IgD-negative memory B cell (primary cell): ENCODE data around the gene SBK2. TPM values are rescaled to one million over a fixed set of nuclear protein-coding genes. Genes with fewer than 3 reads are reported as not detected.

Experiments used
- H3K27ac Mint-ChIP-seq, 3 donors: one replicate each; pipeline ENCODE4 v1.8.0; 2020 to 2022; ENCODE audit warnings: mild to moderate bottlenecking in 3 of 3, mixed read lengths in 3 of 3, moderate library complexity in 1 of 3
- H3K27me3 Mint-ChIP-seq: one replicate; pipeline ENCODE4 v1.8.0; 2021; ENCODE audit warnings: mixed read lengths
- H3K36me3 Mint-ChIP-seq: one replicate; pipeline ENCODE4 v1.8.0; 2020; ENCODE audit warnings: mild to moderate bottlenecking, mixed read lengths
- H3K4me1 Mint-ChIP-seq, 3 donors: one replicate each; pipeline ENCODE4 v1.8.0; 2020 to 2022; ENCODE audit warnings: mixed read lengths in 3 of 3, mild to moderate bottlenecking in 1 of 3
- H3K4me3 Mint-ChIP-seq, 4 donors: one replicate each; pipeline ENCODE4 v1.8.0; 2020 to 2022; ENCODE audit warnings: mild to moderate bottlenecking in 4 of 4, mixed read lengths in 4 of 4, moderate library complexity in 3 of 4
- H3K9me3 Mint-ChIP-seq, 3 donors: one replicate each; pipeline ENCODE4 v1.8.0; 2020 to 2021; ENCODE audit warnings: mixed read lengths in 3 of 3, mild to moderate bottlenecking in 1 of 3
- polyA plus RNA-seq: library from polyadenylated mRNA; unstranded; fragments of 300-500 nt; fragmentation: Illumina TruSeq; gene quantifications from one replicate; pipeline ENCODE4 v1.2.3, GENCODE V29; 2021

The SBK2 gene
- polyA plus RNA-seq, 1 donor from 2014 or later: not detected

- Mint-ChIP-seq H3K9me3 (peaks cover 0 to 5% (median 3%) of the 10 kb centered on the region in 3 donors), H3K4me3 (no peak overlapping the region), H3K4me1 (peaks cover 0 to 4% (median 3%) of the 10 kb centered on the region in 3 donors), H3K27me3 (peaks cover 18% of the 10 kb centered on the region), H3K36me3 (no peaks in the 10 kb centered on the region), H3K27ac (no peak overlapping the region)
These were observed 9.1 kb upstream of the SBK2 start for GRCh38 chr19:55546011-55546410.

GRCh38 chr19:55545443-55545842 is 8.5 kb upstream of the SBK2 start, which contains the start of gene SBK3:
TSS of gene SBK3 (minus strand) at chr19:55545543. CDS start at chr19:55545543, 0 bp downstream.
- Mint-ChIP-seq H3K27me3 (peaks cover 18% of the 10 kb centered on the region), H3K4me3 (no peak within 1 kb of the TSS), H3K36me3 (no peaks in the 10 kb centered on the region), H3K4me1 (peaks cover 0 to 4% (median 3%) of the 10 kb centered on the region in 3 donors), H3K9me3 (peaks cover 0 to 5% (median 3%) of the 10 kb centered on the region in 3 donors), H3K27ac (no peak within 1 kb of the TSS)

- H3K27ac Mint-ChIP-seq: no peak overlapping the region
- H3K27me3 Mint-ChIP-seq: peaks cover 18% of the 10 kb centered on the region
- H3K4me1 Mint-ChIP-seq: peaks cover 0 to 3% (median 2%) of the 10 kb centered on the region in 3 donors
- H3K36me3 Mint-ChIP-seq: no peaks in the 10 kb centered on the region
- H3K9me3 Mint-ChIP-seq: peaks cover 0 to 5% (median 3%) of the 10 kb centered on the region in 3 donors
- no peak overlapping the region for H3K4me3 Mint-ChIP-seq
These were observed 8.0 kb upstream of the SBK2 start for GRCh38 chr19:55544776-55545439.

- peaks cover 0 to 3% (median 0%) of the 10 kb centered on the region in 3 donors for H3K4me1 Mint-ChIP-seq
- H3K9me3 Mint-ChIP-seq: peaks cover 0 to 5% (median 3%) of the 10 kb centered on the region in 3 donors
- H3K27ac Mint-ChIP-seq: no peak overlapping the region
- H3K36me3 Mint-ChIP-seq: no peaks in the 10 kb centered on the region
- H3K27me3 Mint-ChIP-seq: peaks cover 18% of the 10 kb centered on the region
- H3K4me3 Mint-ChIP-seq: no peak overlapping the region
These were observed 7.1 kb upstream of the SBK2 start for GRCh38 chr19:55544014-55544413.

GRCh38 chr19:55543567-55543966 is 6.6 kb upstream of the SBK2 start:
- no peaks in the 10 kb centered on the region for H3K36me3 Mint-ChIP-seq
- peaks cover 0 to 3% (median 0%) of the 10 kb centered on the region in 3 donors for H3K4me1 Mint-ChIP-seq
- H3K27me3 Mint-ChIP-seq: peaks cover 18% of the 10 kb centered on the region
- no peak overlapping the region for H3K4me3 Mint-ChIP-seq
- H3K27ac Mint-ChIP-seq: no peak overlapping the region
- peaks cover 0 to 5% (median 3%) of the 10 kb centered on the region in 3 donors for H3K9me3 Mint-ChIP-seq

- H3K36me3 Mint-ChIP-seq: no peaks in the 10 kb centered on the region
- no peak overlapping the region for H3K4me3 Mint-ChIP-seq
- peaks cover 0 to 3% (median 0%) of the 10 kb centered on the region in 3 donors for H3K4me1 Mint-ChIP-seq
- peaks cover 13% of the 10 kb centered on the region for H3K27me3 Mint-ChIP-seq
- no peak overlapping the region for H3K27ac Mint-ChIP-seq
- H3K9me3 Mint-ChIP-seq: peaks cover 0 to 5% (median 3%) of the 10 kb centered on the region in 3 donors
These were observed 5.4 kb upstream of the SBK2 start for GRCh38 chr19:55542292-55542855.

- no peaks in the 10 kb centered on the region for H3K36me3 Mint-ChIP-seq
- H3K27me3 Mint-ChIP-seq: peaks cover 10% of the 10 kb centered on the region
- H3K27ac Mint-ChIP-seq: no peak overlapping the region
- peaks cover 0 to 3% (median 0%) of the 10 kb centered on the region in 3 donors for H3K4me1 Mint-ChIP-seq
- H3K9me3 Mint-ChIP-seq: peaks cover 0 to 5% (median 3%) of the 10 kb centered on the region in 3 donors
- H3K4me3 Mint-ChIP-seq: no peak overlapping the region
These were observed 4.2 kb upstream of the SBK2 start for GRCh38 chr19:55541091-55541490.

- peak overlapping the region in 1 of 3 donors; percentile 83 for H3K27ac Mint-ChIP-seq
- peaks cover 0 to 5% (median 3%) of the 10 kb centered on the region in 3 donors for H3K9me3 Mint-ChIP-seq
- H3K4me1 Mint-ChIP-seq: peaks cover 0 to under 1% (median 0%) of the 10 kb centered on the region in 3 donors
- H3K27me3 Mint-ChIP-seq: peaks cover 7% of the 10 kb centered on the region
- no peak overlapping the region for H3K4me3 Mint-ChIP-seq
- no peaks in the 10 kb centered on the region for H3K36me3 Mint-ChIP-seq
These were observed 3.7 kb upstream of the SBK2 start for GRCh38 chr19:55540619-55541018.

GRCh38 chr19:55539090-55539984 is 2.4 kb upstream of the SBK2 start:
- Mint-ChIP-seq H3K4me3 (no peak overlapping the region), H3K27me3 (peaks cover 4% of the 10 kb centered on the region), H3K9me3 (peaks cover 0 to 5% (median 3%) of the 10 kb centered on the region in 3 donors), H3K4me1 (no peaks in the 10 kb centered on the region), H3K36me3 (no peaks in the 10 kb centered on the region), H3K27ac (no peak overlapping the region)

- no peak overlapping the region for H3K27ac Mint-ChIP-seq
- peaks cover 0 to 5% (median 3%) of the 10 kb centered on the region in 3 donors for H3K9me3 Mint-ChIP-seq
- peaks cover 2% of the 10 kb centered on the region for H3K36me3 Mint-ChIP-seq
These were observed 1.2 kb upstream of the SBK2 start for GRCh38 chr19:55538132-55538531.

GRCh38 chr19:55537741-55538111 is 793 bp upstream of the SBK2 start:
- Mint-ChIP-seq H3K27ac (peak overlapping the region in 1 of 3 donors; percentile 35), H3K9me3 (peaks cover 0 to 5% (median 3%) of the 10 kb centered on the region in 3 donors), H3K4me1 (no peaks in the 10 kb centered on the region), H3K36me3 (peaks cover 2% of the 10 kb centered on the region), H3K4me3 (no peak overlapping the region), H3K27me3 (peaks cover 4% of the 10 kb centered on the region)

More at GRCh38 chr19:55538132-55538531, 1.2 kb upstream of the SBK2 start:
- Mint-ChIP-seq H3K4me1 (no peaks in the 10 kb centered on the region), H3K4me3 (no peak overlapping the region), H3K27me3 (peaks cover 4% of the 10 kb centered on the region)

- H3K27ac Mint-ChIP-seq: no peak overlapping the region
- no peaks in the 10 kb centered on the region for H3K4me1 Mint-ChIP-seq
- H3K36me3 Mint-ChIP-seq: peaks cover 2% of the 10 kb centered on the region
- no peaks in the 10 kb centered on the region for H3K9me3 Mint-ChIP-seq
- H3K4me3 Mint-ChIP-seq: no peak overlapping the region
- peaks cover 1% of the 10 kb centered on the region for H3K27me3 Mint-ChIP-seq
These were observed 567 bp downstream of the SBK2 start for GRCh38 chr19:55536366-55536765.

- Mint-ChIP-seq H3K4me3 (no peak overlapping the region), H3K36me3 (peaks cover 2% of the 10 kb centered on the region), H3K27me3 (peaks cover 1% of the 10 kb centered on the region), H3K9me3 (no peaks in the 10 kb centered on the region), H3K4me1 (no peaks in the 10 kb centered on the region), H3K27ac (no peak overlapping the region)
These were observed 975 bp downstream of the SBK2 start for GRCh38 chr19:55535965-55536350.

- Mint-ChIP-seq H3K27me3 (peaks cover 1% of the 10 kb centered on the region), H3K36me3 (peaks cover 2% of the 10 kb centered on the region), H3K4me3 (no peak overlapping the region), H3K4me1 (no peaks in the 10 kb centered on the region), H3K27ac (no peak overlapping the region), H3K9me3 (no peaks in the 10 kb centered on the region)
These were observed 1.6 kb downstream of the SBK2 start for GRCh38 chr19:55535173-55535964.
